SK-N-SH treated with all-trans-retinoic acid at 6 μM for 48 hours (cell line): ENCODE data around the gene ATP5PD.

Experiments
- ATAC-seq: fragments of 200-7000 bp; cut with Tn5 transposase; 3 replicates; pipeline ENCODE4 v1.9.1; 2020; ENCODE audit warnings: mild to moderate bottlenecking, moderate library complexity
- ARNTL ChIP-seq: fragments of 450-650 bp; formaldehyde crosslinking; IDR thresholded peaks from 2 replicates; pipeline ENCODE4 v1.5.0; 2020; ENCODE audit warnings: low read depth, mild to moderate bottlenecking, moderate library complexity, borderline replicate concordance
- BACH2 ChIP-seq: fragments of 250-450 bp; sonication (Bioruptor Pico); IDR thresholded peaks from 2 replicates; pipeline ENCODE4 v1.9.0; 2021; ENCODE audit warnings: mild to moderate bottlenecking, borderline replicate concordance
- CSDC2 ChIP-seq: fragments of 250-450 bp; sonication (Bioruptor Pico); IDR thresholded peaks from 2 replicates; pipeline ENCODE4 v1.5.0; 2020; ENCODE audit warnings: mild to moderate bottlenecking, moderate library complexity
- GLIS3 ChIP-seq: fragments of 250-450 bp; sonication (Bioruptor Pico); IDR thresholded peaks from 2 replicates; pipeline ENCODE4 v1.5.0; 2020; ENCODE audit warnings: mild to moderate bottlenecking, moderate library complexity
- OSR1 ChIP-seq: fragments of 250-450 bp; sonication (Bioruptor Pico); IDR thresholded peaks from 2 replicates; pipeline ENCODE4 v1.8.0; 2022; ENCODE audit warnings: moderate library complexity, mild to moderate bottlenecking, inconsistent platforms
- PPARA ChIP-seq: fragments of 250-450 bp; sonication (Bioruptor Pico); IDR thresholded peaks from 2 replicates; pipeline ENCODE4 v1.5.0; 2020; ENCODE audit warnings: mild to moderate bottlenecking, borderline replicate concordance
- RARB ChIP-seq: fragments of 250-450 bp; sonication (Bioruptor Pico); IDR thresholded peaks from 2 replicates; pipeline ENCODE4 v1.8.0; 2021; ENCODE audit warnings: mild to moderate bottlenecking, moderate library complexity
- SNAI2 ChIP-seq: fragments of 250-450 bp; sonication (Bioruptor Pico); IDR thresholded peaks from 2 replicates; pipeline ENCODE4 v1.5.0; 2020; ENCODE audit warnings: mild to moderate bottlenecking, moderate library complexity
- TCF4 ChIP-seq: fragments of 250-450 bp; sonication (Bioruptor Pico); IDR thresholded peaks from 2 replicates; pipeline ENCODE4 v1.8.0; 2021; ENCODE audit warnings: mild to moderate bottlenecking, moderate library complexity, borderline replicate concordance
- TOX ChIP-seq: fragments of 250-450 bp; sonication (Bioruptor Pico); IDR thresholded peaks from 2 replicates; pipeline ENCODE4 v1.8.0; 2021; ENCODE audit warnings: mild to moderate bottlenecking, moderate library complexity, borderline replicate concordance
- ZC3H10 ChIP-seq: fragments of 250-450 bp; sonication (Bioruptor Pico); IDR thresholded peaks from 2 replicates; pipeline ENCODE4 v1.5.1; 2021; ENCODE audit warnings: mild to moderate bottlenecking, moderate library complexity
- ZFP30 ChIP-seq: fragments of 450-650 bp; formaldehyde crosslinking; IDR thresholded peaks from 2 replicates; pipeline ENCODE4 v1.5.0; 2022; ENCODE audit warnings: mild to moderate bottlenecking, moderate library complexity
- ZNF565 ChIP-seq: fragments of 450-650 bp; formaldehyde crosslinking; conservative IDR thresholded peaks from 2 replicates; pipeline ENCODE4 v1.5.0; 2020; ENCODE audit warnings: low read depth, mild to moderate bottlenecking, moderate library complexity
- ZNF70 ChIP-seq: fragments of 450-650 bp; formaldehyde crosslinking; IDR thresholded peaks from 2 replicates; pipeline ENCODE4 v1.5.0; 2020; ENCODE audit warnings: mild to moderate bottlenecking, moderate library complexity
- ZNF8 ChIP-seq: fragments of 450-650 bp; formaldehyde crosslinking; IDR thresholded peaks from 2 replicates; pipeline ENCODE4 v1.5.0; 2020; ENCODE audit warnings: mild to moderate bottlenecking, moderate library complexity
- TF ChIP-seq, protein P1 (sequence below): fragments of 250-450 bp; sonication (Bioruptor Pico); IDR thresholded peaks from 2 replicates; pipeline ENCODE4 v1.5.1; 2021; ENCODE audit warnings: mild to moderate bottlenecking, moderate library complexity
- TF ChIP-seq, protein P2 (sequence below): fragments of 250-450 bp; sonication (Bioruptor Pico); IDR thresholded peaks from 2 replicates; pipeline ENCODE4 v1.5.1; 2020; ENCODE audit warnings: low read depth, mild to moderate bottlenecking, moderate library complexity
- TF ChIP-seq, protein P3 (sequence below): fragments of 250-450 bp; sonication (Bioruptor Pico); IDR thresholded peaks from 2 replicates; pipeline ENCODE4 v1.8.0; 2021; ENCODE audit warnings: low read depth, mild to moderate bottlenecking, moderate library complexity, borderline replicate concordance
- TF ChIP-seq, protein P4 (sequence below): fragments of 250-450 bp; sonication (Bioruptor Pico); IDR thresholded peaks from 2 replicates; pipeline ENCODE4 v1.5.0; 2020; ENCODE audit warnings: mild to moderate bottlenecking, moderate library complexity

The ATP5PD gene

DNA sequence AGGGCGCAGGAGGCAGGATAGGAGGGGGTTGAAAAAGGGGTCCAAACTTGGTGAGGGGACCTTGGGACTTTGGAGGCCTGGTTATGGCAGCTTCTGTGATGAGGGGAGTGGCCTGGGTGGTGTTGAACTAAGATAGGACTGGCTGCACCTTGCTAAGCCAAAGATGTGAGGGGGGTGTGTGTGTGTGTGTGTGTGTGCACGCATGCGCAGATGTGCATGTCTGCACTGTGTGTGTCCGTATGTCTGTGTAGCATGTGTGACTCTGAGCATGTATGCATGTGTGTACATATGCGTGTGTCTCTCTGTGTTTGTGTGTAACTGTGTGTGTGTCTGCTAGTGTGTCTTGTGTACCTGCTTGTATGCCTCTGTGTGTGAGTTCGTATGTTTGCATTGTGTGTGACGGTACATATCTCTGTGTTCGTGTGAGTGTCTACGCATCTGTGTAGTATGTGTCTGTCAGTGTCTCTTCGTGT, 45.1 kb upstream of the ATP5PD start:
- TF ChIP-seq ARNTL (CRISPR knock-in tag) = no peak
- TF ChIP-seq, protein P1, sequence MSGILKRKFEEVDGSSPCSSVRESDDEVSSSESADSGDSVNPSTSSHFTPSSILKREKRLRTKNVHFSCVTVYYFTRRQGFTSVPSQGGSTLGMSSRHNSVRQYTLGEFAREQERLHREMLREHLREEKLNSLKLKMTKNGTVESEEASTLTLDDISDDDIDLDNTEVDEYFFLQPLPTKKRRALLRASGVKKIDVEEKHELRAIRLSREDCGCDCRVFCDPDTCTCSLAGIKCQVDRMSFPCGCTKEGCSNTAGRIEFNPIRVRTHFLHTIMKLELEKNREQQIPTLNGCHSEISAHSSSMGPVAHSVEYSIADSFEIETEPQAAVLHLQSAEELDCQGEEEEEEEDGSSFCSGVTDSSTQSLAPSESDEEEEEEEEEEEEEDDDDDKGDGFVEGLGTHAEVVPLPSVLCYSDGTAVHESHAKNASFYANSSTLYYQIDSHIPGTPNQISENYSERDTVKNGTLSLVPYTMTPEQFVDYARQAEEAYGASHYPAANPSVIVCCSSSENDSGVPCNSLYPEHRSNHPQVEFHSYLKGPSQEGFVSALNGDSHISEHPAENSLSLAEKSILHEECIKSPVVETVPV = no peak
- TF ChIP-seq ZNF8 (CRISPR knock-in tag) = no peak
- TF ChIP-seq, protein P2, sequence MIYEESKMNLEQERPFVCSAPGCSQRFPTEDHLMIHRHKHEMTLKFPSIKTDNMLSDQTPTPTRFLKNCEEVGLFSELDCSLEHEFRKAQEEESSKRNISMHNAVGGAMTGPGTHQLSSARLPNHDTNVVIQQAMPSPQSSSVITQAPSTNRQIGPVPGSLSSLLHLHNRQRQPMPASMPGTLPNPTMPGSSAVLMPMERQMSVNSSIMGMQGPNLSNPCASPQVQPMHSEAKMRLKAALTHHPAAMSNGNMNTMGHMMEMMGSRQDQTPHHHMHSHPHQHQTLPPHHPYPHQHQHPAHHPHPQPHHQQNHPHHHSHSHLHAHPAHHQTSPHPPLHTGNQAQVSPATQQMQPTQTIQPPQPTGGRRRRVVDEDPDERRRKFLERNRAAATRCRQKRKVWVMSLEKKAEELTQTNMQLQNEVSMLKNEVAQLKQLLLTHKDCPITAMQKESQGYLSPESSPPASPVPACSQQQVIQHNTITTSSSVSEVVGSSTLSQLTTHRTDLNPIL = no peak
- TF ChIP-seq GLIS3 (CRISPR knock-in tag) = no peak
- no peak for TF ChIP-seq ZNF70
- TF ChIP-seq ZFP30 (CRISPR knock-in tag) = no peak
- TF ChIP-seq, all 23 proteins: peak for 0
- ATAC-seq = no peak

- peak; percentile 7; the same call in 2 of the 3 replicates for ATAC-seq
- TF ChIP-seq TCF4 (CRISPR knock-in tag) (no peak), OSR1 (CRISPR knock-in tag) (no peak), GLIS3 (CRISPR knock-in tag) (no peak), SNAI2 (CRISPR knock-in tag) (no peak), CSDC2 (no peak), BACH2 (no peak), PPARA (CRISPR knock-in tag) (no peak), ZC3H10 (CRISPR knock-in tag) (no peak), ARNTL (CRISPR knock-in tag) (no peak), ZNF565 (CRISPR knock-in tag) (no peak)
- TF ChIP-seq, protein P2 = no peak
- TF ChIP-seq, protein P3, sequence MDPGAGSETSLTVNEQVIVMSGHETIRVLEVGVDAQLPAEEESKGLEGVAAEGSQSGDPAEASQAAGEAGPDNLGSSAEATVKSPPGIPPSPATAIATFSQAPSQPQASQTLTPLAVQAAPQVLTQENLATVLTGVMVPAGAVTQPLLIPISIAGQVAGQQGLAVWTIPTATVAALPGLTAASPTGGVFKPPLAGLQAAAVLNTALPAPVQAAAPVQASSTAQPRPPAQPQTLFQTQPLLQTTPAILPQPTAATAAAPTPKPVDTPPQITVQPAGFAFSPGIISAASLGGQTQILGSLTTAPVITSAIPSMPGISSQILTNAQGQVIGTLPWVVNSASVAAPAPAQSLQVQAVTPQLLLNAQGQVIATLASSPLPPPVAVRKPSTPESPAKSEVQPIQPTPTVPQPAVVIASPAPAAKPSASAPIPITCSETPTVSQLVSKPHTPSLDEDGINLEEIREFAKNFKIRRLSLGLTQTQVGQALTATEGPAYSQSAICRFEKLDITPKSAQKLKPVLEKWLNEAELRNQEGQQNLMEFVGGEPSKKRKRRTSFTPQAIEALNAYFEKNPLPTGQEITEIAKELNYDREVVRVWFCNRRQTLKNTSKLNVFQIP (CRISPR knock-in tag) = no peak
- TF ChIP-seq, protein P1 = no peak
These were observed 44.4 kb upstream of the ATP5PD start for GRCh38 chr17:75090871-75091854.

DNA sequence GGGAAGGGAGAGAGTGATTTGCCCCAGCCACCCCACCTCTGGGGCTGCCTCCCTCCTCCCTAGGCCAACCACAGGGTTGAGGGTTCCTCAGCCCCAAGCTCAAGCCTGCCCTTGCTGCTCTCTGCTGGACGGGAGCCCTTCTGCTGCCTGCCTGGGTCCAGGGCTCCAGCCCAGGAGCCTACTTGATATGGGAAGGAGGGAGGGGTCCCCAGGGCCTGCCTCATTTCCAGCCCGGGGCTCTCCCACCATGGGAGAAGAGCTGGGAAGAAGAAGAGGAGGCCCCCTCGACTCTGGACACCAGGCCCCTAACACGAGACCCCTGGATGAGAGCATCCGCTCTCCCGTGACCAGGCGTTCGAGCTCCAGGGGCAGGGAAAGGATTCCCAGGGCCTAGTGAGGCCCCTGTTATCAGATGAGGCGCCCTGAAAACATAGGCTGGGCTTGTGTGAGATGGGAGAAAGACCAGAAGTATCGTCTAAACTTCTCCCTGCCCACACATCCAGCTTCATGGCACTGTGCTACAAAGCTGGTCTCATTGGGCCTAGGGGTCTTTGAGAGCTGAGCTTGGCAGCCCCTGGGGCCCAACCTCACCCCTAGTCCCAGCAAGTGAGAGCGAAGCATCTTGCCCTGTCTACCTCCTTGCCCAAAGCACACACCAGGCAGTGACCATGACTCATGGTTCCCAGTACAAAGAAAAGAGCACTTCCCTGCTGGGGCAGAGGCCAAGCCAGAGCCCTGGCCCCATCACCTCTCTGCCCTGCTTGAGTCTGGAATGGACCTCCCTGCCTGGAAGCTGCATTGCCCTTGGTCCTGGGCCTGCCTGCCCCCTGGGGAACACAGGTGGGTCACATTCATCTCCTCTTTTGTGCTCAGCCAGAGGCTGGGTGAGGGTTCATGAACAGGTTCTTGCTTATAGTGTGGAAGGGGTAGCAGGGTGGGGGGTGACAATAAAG, 42.0 kb upstream of the ATP5PD start:
- peak; percentile 60 for ATAC-seq
- TF ChIP-seq BACH2 (no peak), ZNF8 (CRISPR knock-in tag) (no peak), PPARA (CRISPR knock-in tag) (no peak), ZNF565 (CRISPR knock-in tag) (no peak), SNAI2 (CRISPR knock-in tag) (no peak), TOX (no peak), ZNF70 (no peak), CSDC2 (no peak), ZFP30 (CRISPR knock-in tag) (no peak), GLIS3 (CRISPR knock-in tag) (no peak), ZC3H10 (CRISPR knock-in tag) (no peak), RARB (CRISPR knock-in tag) (no peak)
- TF ChIP-seq, protein P2 = no peak
- TF ChIP-seq, protein P4, sequence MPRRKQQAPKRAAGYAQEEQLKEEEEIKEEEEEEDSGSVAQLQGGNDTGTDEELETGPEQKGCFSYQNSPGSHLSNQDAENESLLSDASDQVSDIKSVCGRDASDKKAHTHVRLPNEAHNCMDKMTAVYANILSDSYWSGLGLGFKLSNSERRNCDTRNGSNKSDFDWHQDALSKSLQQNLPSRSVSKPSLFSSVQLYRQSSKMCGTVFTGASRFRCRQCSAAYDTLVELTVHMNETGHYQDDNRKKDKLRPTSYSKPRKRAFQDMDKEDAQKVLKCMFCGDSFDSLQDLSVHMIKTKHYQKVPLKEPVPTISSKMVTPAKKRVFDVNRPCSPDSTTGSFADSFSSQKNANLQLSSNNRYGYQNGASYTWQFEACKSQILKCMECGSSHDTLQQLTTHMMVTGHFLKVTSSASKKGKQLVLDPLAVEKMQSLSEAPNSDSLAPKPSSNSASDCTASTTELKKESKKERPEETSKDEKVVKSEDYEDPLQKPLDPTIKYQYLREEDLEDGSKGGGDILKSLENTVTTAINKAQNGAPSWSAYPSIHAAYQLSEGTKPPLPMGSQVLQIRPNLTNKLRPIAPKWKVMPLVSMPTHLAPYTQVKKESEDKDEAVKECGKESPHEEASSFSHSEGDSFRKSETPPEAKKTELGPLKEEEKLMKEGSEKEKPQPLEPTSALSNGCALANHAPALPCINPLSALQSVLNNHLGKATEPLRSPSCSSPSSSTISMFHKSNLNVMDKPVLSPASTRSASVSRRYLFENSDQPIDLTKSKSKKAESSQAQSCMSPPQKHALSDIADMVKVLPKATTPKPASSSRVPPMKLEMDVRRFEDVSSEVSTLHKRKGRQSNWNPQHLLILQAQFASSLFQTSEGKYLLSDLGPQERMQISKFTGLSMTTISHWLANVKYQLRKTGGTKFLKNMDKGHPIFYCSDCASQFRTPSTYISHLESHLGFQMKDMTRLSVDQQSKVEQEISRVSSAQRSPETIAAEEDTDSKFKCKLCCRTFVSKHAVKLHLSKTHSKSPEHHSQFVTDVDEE (CRISPR knock-in tag) = no peak
- TF ChIP-seq, protein P3 (CRISPR knock-in tag) = no peak
